Measurements from ENCODE around the gene AUTS2. TPM values are rescaled to one million over a fixed set of nuclear protein-coding genes. Genes with fewer than 3 reads are reported as not detected.

AUTS2 gene
- total RNA-seq, 1 experiment from 2014 or later = 42.1 TPM

DNA sequence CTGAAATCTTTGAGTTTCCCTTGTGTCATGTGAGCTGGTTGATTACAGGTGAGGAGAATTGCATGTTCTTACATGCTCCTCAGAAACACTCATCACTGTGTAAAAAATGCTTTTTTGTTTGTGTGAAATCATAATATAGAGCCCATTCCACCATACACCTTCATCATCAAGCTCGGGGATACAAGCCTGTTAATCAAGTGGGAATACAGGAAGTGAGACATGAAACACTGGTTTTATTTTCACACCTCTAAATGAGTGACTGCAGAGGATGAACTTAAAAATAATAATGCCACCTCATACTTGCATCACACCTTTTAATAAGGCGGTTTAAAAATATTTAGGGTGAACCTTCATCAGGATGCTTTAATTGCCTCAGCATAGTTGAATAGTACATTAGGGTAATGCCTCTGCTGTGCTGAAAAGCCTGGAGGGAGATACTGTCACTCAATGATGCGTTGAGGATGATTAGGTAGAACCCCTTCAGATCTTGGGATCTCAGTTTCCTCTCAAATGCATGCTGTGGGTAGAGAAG lies 164.6 kb downstream of the AUTS2 start:
- H3K27me3 ChIP-seq (replicated peaks; ENCODE audit: insufficient read depth, low read depth, low read length, poor library complexity) = no peaks in the 10 kb centered on the region
- no peak for DNase-seq (ENCODE audit: low spot score)
- no peaks in the 10 kb centered on the region for H3K36me3 ChIP-seq (ENCODE audit: insufficient read depth, low read length, poor library complexity, severe bottlenecking)
- H3K27ac ChIP-seq (ENCODE audit: low read depth, low read length, poor library complexity, severe bottlenecking) = no peak overlapping the region
- no peaks in the 10 kb centered on the region for H3K9me3 ChIP-seq (ENCODE audit: low read depth, low read length, poor library complexity, severe bottlenecking)
- CTCF ChIA-PET = no interaction called here
- TF ChIP-seq, protein P1, sequence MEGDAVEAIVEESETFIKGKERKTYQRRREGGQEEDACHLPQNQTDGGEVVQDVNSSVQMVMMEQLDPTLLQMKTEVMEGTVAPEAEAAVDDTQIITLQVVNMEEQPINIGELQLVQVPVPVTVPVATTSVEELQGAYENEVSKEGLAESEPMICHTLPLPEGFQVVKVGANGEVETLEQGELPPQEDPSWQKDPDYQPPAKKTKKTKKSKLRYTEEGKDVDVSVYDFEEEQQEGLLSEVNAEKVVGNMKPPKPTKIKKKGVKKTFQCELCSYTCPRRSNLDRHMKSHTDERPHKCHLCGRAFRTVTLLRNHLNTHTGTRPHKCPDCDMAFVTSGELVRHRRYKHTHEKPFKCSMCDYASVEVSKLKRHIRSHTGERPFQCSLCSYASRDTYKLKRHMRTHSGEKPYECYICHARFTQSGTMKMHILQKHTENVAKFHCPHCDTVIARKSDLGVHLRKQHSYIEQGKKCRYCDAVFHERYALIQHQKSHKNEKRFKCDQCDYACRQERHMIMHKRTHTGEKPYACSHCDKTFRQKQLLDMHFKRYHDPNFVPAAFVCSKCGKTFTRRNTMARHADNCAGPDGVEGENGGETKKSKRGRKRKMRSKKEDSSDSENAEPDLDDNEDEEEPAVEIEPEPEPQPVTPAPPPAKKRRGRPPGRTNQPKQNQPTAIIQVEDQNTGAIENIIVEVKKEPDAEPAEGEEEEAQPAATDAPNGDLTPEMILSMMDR (conservative IDR thresholded peaks at IDR 0.05; ENCODE audit: low read depth, low read length) = no peak
- no peak for TF ChIP-seq EZH2 (IDR thresholded peaks at IDR 0.05; ENCODE audit: borderline replicate concordance, low read depth, low read length, poor library complexity, severe bottlenecking)
- BruUV-seq (replicated peaks) = no TSS peak
- POLR2A ChIA-PET (ENCODE audit: low non-redundant PET) = no interaction called here
- H3K4me1 ChIP-seq (ENCODE audit: insufficient read depth, low read length, poor library complexity, severe bottlenecking) = peaks cover 11% of the 10 kb centered on the region
- intact Hi-C loops (cut with micrococcal nuclease; ENCODE audit: unreplicated experiment) = loop anchor here (10.0 kb wide), 1 partner anchor 142 kb away; no protein-coding TSS in a partner anchor
- no peak overlapping the region for H3K4me3 ChIP-seq (ENCODE audit: low read depth, low read length, poor library complexity, severe bottlenecking)

DNA sequence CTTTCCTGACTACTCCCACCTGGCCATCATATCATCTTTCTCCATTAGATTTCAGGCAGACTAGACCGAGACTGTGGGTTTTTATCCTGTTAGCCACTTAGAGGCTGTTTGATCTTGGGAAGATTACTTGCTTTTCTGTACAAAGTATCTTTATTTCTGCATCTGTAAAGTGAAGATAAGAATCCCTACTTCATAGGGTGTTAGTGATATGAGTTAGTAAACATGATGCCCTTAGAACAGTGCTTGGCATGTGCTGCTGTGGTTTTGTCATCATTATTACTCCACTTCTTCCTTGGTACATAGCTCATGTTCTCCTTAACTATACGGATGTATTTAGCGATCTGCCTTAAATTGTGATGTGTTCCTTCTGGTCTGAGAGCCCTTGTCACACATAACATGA lies 165.2 kb downstream of the AUTS2 start:
- DNase-seq (ENCODE audit: low spot score) = no peak
- no peak for TF ChIP-seq EZH2 (IDR thresholded peaks at IDR 0.05; ENCODE audit: borderline replicate concordance, low read depth, low read length, poor library complexity, severe bottlenecking)
- TF ChIP-seq, protein P1 (conservative IDR thresholded peaks at IDR 0.05; ENCODE audit: low read depth, low read length) = no peak
- Histone ChIP-seq H3K4me1 (ENCODE audit: insufficient read depth, low read length, poor library complexity, severe bottlenecking) (peaks cover 7% of the 10 kb centered on the region), H3K4me3 (ENCODE audit: low read depth, low read length, poor library complexity, severe bottlenecking) (no peak overlapping the region), H3K27ac (ENCODE audit: low read depth, low read length, poor library complexity, severe bottlenecking) (no peak overlapping the region), H3K9me3 (ENCODE audit: low read depth, low read length, poor library complexity, severe bottlenecking) (no peaks in the 10 kb centered on the region), H3K36me3 (ENCODE audit: insufficient read depth, low read length, poor library complexity, severe bottlenecking) (no peaks in the 10 kb centered on the region), H3K27me3 (replicated peaks; ENCODE audit: insufficient read depth, low read depth, low read length, poor library complexity) (no peaks in the 10 kb centered on the region)
- no TSS peak for BruUV-seq (replicated peaks)
- CTCF ChIA-PET = no interaction called here
- intact Hi-C loops (cut with micrococcal nuclease; ENCODE audit: unreplicated experiment) = loop anchor here (10.0 kb wide), 1 partner anchor 141 kb away; no protein-coding TSS in a partner anchor
- POLR2A ChIA-PET (ENCODE audit: low non-redundant PET) = no interaction called here

DNA sequence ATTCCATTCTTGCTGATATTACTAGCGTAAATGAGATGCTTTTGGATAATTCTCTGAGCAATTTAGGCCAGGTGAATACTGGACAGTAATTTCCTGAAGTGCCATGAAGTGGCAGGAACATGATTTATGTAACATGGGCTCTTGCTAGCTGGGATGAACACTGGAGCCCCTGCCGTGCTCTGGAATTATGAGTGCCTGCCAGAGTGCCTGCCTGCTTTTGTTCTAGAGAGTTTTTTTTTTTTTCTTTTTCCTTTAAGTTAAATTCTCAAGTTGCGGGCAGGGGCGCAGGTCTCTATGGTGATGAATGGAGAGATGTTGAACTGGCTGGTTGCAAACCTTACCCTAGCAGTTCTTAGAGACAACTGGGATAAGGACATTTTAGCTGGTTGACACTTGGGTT lies 165.9 kb downstream of the AUTS2 start:
- ChIA-PET POLR2A (ENCODE audit: low non-redundant PET) (no interaction called here), CTCF (no interaction called here)

More for the DNA sequence above, 165.9 kb downstream of the AUTS2 start:
- Histone ChIP-seq H3K36me3 (ENCODE audit: insufficient read depth, low read length, poor library complexity, severe bottlenecking) (no peaks in the 10 kb centered on the region), H3K9me3 (ENCODE audit: low read depth, low read length, poor library complexity, severe bottlenecking) (no peaks in the 10 kb centered on the region), H3K4me3 (ENCODE audit: low read depth, low read length, poor library complexity, severe bottlenecking) (no peak overlapping the region), H3K4me1 (ENCODE audit: insufficient read depth, low read length, poor library complexity, severe bottlenecking) (peaks cover 13% of the 10 kb centered on the region), H3K27ac (ENCODE audit: low read depth, low read length, poor library complexity, severe bottlenecking) (no peak overlapping the region), H3K27me3 (replicated peaks; ENCODE audit: insufficient read depth, low read depth, low read length, poor library complexity) (no peaks in the 10 kb centered on the region)
- no TSS peak for BruUV-seq (replicated peaks)
- intact Hi-C loops (cut with micrococcal nuclease; ENCODE audit: unreplicated experiment) = loop anchor here (10.0 kb wide), 1 partner anchor 141 kb away; no protein-coding TSS in a partner anchor
- no peak for TF ChIP-seq EZH2 (IDR thresholded peaks at IDR 0.05; ENCODE audit: borderline replicate concordance, low read depth, low read length, poor library complexity, severe bottlenecking)
- TF ChIP-seq, protein P1 (conservative IDR thresholded peaks at IDR 0.05; ENCODE audit: low read depth, low read length) = no peak
- DNase-seq (ENCODE audit: low spot score) = peak; percentile 29

Data from A673 (cell line).